Left ventricle myocardium superior (tissue), 1 donor: ENCODE results near the gene SLU7. TPM values are rescaled to one million over a fixed set of nuclear protein-coding genes. Genes with fewer than 3 reads are reported as not detected.
A peak's percentile ranks its signal among the peaks of the same experiment; 100 is the strongest.

ENCODE experiments used
- ATAC-seq: fragments of 200-7000 bp; cut with Tn5 transposase; one replicate; pipeline ENCODE4 v1.9.1; 2020; ENCODE audit warnings: mild to moderate bottlenecking, moderate library complexity
- DNase-seq: peaks from one replicate; pipeline ENCODE4 v3.0.0-alpha.2; 2020
- intact Hi-C: fragments of 100-400 bp; cut with micrococcal nuclease; formaldehyde crosslinking; loops from one replicate; pipeline ENCODE4 v1.11.0; 2022
- total RNA-seq: library from RNA; stranded (reverse); fragmentation: NEBNext Ultra II Directional; extraction: Animal tissue kit (Norgen Biotek cat#: 25700); gene quantifications from one replicate; pipeline ENCODE4 v1.2.1, GENCODE V29; 2021
- donor health status: DM: no; HTN: yes; CAD: no; lungs with severe emphysema.

The SLU7 gene
- total RNA-seq, 1 donor from 2014 or later, result 46.5 TPM

DNA sequence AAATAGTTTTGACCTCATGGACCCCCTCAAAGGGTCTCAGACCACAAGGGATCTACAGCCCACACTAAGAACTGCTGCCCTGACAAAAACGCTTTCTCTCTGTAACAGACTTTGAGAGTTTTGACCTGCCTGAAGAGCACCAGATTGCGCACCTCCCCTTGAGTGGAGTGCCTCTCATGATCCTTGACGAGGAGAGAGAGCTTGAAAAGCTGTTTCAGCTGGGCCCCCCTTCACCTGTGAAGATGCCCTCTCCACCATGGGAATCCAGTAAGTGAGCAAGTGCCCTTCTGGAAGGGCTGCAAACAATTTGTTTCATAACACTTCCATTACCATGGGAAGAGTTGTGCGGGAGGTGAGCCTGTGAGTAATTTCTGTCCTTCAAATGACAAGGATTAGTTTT lies 8.7 kb upstream of the SLU7 start:
- intact Hi-C loops, result no loop called here
- DNase-seq (no peak), ATAC-seq (no peak)

DNA sequence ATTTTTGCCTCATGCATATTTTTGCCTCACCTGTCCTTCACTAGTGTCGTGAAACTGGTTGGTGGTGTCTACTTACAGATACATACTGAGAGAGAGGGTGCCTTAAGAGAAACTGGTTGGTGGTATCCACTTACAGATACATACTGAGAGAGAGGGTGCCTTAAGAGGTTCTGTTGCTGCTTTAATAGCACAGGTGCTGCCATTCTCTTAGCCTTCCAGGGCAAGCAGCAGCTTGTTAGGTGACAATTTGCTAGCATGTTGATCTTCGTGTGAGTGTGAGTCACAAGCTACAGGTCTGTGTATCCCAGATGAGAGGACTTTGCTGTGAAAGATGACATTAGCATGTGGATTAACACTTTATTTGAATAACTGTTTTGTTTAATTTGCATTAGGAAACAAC lies 4.2 kb upstream of the SLU7 start:
- DNase-seq (no peak), ATAC-seq (no peak)
- intact Hi-C loops, result no loop called here

DNA sequence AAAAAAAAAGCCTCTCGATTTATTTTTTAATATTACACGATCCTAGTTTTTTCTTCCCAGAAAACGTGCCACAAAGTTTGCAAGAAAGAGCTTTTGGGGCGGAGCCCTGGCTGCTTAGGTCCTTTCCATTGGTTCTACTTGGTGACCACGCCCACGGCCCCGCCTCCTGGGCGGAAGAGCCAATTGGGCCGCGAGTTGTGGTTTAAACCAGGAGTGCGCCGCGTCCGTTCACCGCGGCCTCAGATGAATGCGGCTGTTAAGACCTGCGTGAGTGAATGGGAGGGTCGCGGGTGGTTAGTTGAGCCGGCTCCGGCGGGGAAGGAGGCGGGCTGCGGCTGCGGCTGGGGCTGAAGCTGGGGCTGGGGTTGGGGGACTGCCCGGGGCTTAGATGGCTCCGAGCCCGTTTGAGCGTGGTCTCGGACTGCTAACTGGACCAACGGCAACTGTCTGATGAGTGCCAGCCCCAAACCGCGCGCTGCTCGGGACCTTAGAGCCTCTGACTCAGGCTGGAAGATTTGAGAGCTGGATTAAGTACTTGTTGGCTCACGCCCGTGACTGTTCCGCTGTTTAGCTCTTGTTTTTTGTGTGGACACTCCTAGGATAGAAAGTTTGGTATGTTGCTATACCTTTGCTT lies 2.9 kb upstream of the SLU7 start, which contains the start of gene PTTG1:
Gene PTTG1 (plus strand): TSS at position 231 of the 634 bp plus-strand sequence. CDS start 458 bp downstream, outside the sequence.
- peak; percentile 98 for DNase-seq
- intact Hi-C loops, result no loop called here
- peak; percentile 86 for ATAC-seq

DNA sequence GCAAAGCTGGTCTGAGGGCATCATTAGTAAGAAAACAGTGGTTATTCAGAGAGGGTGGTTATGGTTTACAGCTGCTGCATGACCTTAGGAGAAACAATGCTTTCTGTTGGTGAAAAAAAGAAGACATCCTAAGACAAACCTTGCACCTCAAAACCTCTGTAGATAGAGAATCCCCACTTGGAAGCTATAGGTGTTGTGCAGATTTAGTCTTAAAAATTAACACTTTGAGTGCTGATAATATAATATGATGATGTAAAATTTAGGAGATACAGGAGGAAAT lies 1.4 kb upstream of the SLU7 start:
- DNase-seq (no peak), ATAC-seq (no peak)
- intact Hi-C loops, result no loop called here

DNA sequence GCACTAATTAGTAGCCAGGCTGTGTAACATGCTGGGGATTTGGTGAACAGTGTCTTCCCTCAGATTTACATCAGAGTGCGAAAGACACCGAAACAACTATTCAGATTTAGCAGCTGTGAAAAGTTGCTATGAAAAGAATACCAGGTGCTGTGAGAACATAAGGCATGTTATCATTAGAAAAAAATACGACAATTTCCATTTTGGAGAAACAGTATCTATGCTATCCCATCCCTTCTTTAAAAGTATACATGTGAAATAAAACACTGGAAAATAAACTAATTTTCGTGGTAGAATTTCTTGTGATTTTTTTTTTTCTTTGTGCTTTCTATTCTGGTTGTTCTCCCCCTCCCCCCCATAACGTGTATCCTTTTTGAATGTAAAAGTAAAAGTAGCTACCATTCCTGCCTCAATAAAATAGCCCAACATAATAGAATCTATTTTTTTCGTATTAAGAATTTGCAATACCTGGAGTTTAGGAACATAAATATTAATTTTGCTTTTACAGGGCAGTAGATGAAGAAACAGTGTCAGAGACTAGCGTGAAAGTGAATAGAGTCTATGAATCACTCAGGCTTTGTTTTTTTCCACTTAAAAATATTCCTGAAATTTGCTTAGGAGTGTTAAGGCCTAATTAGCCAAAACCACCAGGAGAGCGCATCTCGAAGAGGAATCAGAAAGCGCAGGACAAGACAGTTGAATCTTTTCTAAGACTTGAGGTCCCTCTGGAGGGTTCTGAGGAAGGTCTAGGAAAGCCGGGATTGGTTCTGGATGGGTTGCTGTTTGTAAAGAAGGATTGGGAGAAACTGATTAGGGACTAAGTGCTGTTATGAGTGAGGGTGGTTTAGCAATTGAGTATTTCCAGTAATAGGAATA lies 813 bp upstream of the SLU7 start:
- no peak for DNase-seq
- intact Hi-C loops, result no loop called here
- no peak for ATAC-seq

DNA sequence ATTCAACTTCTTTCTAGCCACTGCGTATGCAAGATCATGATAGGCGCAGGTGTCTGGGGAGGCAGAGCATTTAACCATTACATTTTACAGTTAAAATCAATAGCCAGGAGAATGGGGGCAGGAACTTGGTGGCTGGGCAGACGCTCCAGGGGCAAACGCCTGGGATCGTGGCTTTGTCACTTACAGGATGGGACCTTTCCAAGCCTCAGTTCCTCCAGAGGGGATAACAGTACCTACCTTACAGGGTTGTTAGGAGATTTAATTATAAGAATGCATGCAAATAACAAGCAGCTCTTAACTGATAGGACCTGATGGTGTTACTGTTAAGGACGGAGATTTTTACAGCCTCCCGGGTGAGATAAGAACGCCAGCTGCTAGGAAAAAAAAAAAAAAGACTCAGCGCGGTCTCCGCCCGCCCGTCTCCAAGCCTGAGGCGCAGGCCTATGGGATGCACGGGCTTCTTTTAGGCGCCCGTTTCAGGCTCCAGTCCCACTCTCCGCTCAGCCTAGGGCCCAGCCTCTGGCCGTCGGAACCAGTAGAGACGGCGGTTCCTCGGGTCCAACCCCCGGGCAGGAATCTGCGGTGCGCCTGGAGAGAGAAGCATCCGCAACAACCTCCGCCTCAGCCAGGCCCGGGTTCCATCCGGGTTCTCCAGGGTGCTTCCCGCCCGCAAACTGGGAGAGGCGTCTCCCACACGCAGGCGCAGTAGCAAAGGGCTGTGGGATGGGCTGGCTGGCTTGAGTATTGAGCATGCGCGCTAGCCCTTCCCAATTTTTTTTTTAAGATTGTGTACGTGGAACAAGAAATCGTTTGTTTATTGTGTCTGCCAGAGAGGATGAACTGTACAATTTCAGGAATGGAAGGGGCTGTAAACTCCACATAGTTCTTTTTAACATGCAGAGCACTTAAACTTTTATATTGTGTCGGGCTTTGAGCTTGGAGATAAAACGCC lies 19.2 kb downstream of the SLU7 start, which contains the start of gene FAM200C:
Gene FAM200C (minus strand): TSS at position 653 of the 952 bp plus-strand sequence. CDS start 4,564 bp downstream, outside the sequence.
- intact Hi-C loops, result no loop called here
- ATAC-seq, result peak; percentile 99
- DNase-seq, result peak; percentile 92

DNA sequence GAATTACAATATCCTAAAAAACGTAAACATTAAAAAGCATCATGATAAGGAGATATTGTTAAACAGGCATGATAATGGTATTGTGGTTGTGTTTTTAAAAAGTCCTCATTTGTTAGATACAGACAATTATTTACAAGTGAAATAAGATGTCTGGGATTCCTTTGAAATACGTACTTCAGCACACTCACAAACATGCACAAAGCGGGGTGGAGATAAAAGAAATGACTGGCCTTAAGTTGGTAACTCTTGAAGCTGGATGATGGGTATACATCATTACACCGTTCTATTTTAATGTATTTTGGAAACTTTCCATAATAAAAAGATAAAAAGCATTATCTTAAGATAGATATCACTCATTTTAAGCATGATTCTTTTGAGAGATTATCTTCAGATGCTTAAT lies 20.1 kb downstream of the SLU7 start:
- no peak for DNase-seq
- intact Hi-C loops, result no loop called here
- no peak for ATAC-seq

DNA sequence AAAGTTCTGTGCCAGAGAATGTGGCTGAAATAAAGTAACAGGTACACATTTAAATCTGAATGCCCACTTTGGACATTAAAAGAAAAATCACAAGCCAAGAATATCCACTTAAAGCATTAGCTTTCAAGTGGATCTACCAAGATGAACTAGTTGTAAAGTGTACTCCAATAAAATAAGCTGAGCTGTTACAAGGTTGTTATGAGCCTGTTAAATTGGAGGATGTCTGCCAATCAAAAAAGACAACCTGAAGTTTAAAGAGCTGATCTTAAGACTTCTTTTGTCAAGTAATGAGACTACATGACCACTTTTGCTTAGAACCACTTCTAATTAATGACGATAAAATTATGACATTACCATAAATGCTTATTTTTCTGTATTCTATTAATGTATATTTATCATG lies 21.4 kb downstream of the SLU7 start:
- intact Hi-C loops, result no loop called here
- ATAC-seq, result no peak
- no peak for DNase-seq

DNA sequence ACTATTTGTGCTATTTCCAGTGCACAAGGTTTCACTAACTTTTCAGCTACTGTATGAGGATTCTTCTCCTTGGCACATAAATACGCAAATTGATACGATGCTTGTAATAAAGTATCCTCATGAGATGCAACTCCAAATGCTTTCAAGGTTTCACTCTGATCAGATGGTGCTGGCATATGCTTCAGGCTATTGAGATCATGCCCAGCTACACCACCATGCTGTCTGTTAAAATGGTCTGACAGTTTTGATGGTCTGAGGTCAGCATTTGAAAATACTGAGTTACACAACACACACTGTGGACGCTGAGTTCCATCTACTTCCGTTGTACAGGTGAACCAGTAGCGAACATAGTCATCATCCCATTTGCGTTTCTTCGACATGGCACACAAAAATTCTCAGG lies 23.8 kb downstream of the SLU7 start:
- DNase-seq, result no peak
- intact Hi-C loops, result no loop called here
- no peak for ATAC-seq

DNA sequence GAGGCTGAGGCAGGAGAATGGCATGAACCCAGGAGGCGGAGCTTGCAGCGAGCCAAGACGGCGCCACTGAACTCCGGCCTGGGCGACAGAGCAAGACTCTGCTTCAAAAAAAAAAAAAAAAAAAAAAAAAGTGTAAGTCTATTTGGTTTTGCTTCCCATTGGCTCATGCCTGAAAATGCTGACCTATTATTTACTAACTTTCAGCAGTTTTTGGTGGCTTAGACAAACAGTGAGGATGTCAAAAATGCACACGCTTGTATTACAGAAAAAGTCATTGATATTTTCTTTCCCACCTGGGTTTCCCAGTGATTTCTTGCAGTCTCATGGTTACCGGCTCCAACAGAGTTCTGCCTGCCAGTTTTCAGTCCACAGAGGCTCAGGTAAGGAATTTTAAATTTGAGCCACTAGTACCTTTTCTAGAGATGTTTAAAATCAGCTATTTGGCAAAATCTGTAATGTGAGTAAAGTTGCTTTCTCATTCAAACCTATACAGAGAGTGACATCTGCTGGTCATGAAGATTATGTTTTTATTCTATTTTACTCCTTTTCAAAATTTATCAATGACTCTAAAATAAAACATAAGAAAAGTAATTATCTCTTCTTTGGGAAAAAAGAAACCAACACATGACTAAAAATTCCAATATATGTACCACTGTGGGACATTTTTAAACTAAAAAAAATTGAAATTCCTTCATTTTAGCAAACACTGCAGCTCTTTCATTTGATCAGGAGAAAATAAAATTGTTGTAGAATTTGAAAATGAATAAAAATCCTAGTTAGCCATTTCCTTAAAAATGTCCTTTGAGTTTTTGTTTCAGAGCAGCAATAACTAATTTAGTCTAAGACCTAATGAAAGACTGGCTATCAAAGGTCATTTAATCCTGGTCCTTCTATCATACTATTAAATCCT lies 27.8 kb downstream of the SLU7 start:
- no peak for DNase-seq
- no peak for ATAC-seq
- intact Hi-C loops, result no loop called here

DNA sequence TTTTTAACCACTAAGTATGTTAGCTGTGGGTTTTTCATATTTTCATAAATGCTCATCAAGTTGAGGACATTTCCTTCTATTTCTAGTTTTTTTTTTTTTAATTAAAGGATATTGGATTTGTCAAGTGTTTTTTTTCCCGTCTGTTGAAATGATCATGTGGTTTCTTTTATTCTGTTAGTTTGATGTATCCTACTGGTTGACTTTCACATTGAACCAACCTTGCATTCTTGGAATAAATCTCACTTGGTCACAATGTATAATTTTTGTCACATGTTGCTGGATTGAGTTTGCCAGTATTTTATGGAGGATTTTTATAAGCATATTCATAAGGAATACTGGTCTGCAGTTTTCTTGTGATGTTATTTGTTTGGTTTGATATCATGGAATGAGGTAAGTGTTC lies 31.4 kb downstream of the SLU7 start:
- ATAC-seq (no peak), DNase-seq (no peak)
- intact Hi-C loops, result no loop called here

DNA sequence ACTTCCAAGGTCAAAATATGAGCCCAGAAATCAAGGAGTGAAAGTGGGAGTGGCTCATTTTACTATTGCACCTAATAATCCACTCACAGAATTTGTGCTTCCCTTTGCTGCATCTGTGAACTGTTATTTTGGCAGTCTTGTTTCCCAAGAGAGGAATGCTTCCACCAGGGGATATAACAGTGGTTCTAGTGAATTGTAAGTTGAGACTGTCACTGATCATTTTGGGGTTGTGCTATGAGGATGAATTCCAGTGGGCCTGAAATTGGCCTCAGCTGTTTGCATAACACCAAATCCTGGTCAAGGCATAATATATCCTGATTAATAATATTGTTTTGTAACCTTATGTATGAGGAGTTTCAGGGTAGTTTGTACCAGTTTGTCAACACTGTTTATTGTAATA lies 33.4 kb downstream of the SLU7 start:
- intact Hi-C loops, result no loop called here
- ATAC-seq (no peak), DNase-seq (no peak)

DNA sequence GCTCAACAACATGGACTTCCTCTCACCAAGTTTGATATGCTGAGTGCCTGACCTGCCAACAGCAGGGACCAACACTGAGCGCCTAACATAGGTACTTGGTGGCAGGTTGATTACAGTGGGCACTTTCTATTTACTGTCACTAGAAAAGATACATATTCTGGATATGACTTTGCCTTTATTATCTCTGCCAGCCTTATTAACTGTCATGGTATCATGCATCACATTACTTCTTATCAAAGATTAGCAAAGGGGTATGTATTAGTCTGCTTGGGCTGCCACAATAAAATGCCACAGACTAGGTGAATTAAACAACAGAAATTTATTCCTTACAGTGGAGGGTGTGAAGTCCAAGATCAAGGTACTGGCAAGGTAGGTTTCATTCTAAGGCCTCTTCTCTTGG lies 34.2 kb downstream of the SLU7 start:
- ATAC-seq, result no peak
- no peak for DNase-seq
- intact Hi-C loops, result no loop called here

DNA sequence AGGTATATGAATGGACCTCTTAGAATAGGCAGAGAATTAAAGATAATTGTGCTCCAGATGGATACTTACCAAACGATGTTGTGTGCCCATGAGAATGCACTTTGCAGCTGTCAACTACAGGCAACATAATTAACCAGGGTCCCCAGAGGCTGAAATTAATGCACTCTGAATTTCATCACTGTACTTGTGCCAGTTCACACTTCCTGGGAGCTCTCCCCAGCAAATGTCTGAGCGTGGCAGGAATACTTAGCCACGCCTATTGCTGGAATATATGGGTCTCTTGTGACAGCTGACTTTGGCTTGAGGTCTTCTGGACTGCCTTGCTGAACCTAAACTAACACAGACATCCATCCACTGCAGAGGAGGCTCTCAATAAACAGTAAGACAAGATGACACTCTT lies 36.5 kb downstream of the SLU7 start:
- intact Hi-C loops, result no loop called here
- DNase-seq (no peak), ATAC-seq (no peak)

DNA sequence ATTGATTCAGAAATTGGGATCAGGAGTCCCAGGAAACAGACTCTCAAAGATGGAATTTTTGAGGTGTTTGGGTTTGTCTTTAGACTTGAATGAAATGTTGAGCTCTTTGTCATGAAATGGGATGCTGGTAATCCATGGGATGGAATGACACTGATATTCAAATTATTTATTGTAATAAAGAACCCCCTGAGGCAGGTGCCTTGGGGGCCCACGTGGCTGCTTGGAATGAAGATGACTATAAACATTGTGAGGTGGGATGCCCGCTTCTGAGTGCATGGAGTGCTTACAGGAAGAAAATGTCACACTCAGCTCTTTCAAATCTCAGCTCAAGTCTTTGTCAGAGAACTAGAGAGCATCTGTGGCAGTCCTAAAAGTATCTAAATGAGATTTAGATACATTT lies 38.8 kb downstream of the SLU7 start:
- ATAC-seq (no peak), DNase-seq (no peak)
- intact Hi-C loops, result no loop called here

DNA sequence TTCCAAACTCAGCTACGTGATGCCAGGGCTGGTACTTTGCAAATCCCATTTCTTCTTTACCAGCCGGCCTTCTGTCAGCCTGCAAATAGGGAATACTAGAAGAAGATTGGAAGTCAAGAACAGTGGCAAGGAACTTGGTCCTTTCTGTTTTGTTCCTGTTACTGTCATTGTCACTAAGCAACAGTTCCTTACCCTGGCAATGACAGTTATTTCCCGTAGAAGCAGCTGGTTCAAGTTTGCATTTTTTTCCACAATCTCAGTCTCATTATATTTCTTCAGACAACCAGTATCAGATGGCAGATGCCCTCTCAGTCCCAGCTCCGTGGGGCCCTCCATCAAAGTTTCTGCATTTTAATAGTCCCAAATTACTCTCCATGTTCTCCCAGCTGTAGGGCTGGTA lies 39.4 kb downstream of the SLU7 start:
- intact Hi-C loops, result no loop called here
- ATAC-seq (no peak), DNase-seq (no peak)

DNA sequence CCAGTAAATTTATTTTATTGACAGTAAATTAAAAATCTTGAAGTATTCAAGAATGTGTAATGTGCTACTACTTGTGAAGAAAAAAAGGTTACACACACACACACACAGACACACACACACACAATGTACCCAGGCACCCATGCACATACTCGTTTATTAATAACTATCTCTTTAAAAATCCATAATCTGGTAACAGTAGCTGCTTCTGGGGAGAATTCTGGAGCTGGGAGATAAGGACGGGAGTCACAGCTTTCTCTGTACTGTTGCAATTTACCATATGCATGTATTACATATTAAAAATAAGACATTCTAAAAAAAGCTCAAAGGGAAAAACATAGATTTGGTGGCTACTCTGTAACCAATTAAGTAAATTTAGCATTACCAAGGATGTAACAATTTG lies 40.6 kb downstream of the SLU7 start:
- DNase-seq, result no peak
- intact Hi-C loops, result no loop called here
- no peak for ATAC-seq

DNA sequence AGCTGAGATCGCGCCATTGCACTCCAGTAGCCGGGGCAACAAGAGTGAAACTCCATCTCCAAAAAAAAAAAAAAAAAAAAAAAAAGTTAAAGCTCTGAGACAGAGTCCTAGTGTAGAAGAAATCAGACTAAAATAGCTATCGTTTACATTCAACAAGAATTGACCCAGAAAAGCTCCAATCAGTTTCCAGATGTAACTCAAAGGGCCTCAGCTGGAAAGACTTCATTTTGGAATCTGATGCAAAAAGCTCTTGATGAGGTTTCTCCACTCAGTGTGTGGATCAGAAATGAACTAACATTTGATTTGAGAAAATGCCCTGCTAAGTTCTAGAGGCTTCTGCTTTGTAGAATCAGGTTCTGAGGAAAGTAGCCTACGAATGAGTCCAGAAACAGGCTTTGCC lies 41.2 kb downstream of the SLU7 start:
- no peak for ATAC-seq

DNA sequence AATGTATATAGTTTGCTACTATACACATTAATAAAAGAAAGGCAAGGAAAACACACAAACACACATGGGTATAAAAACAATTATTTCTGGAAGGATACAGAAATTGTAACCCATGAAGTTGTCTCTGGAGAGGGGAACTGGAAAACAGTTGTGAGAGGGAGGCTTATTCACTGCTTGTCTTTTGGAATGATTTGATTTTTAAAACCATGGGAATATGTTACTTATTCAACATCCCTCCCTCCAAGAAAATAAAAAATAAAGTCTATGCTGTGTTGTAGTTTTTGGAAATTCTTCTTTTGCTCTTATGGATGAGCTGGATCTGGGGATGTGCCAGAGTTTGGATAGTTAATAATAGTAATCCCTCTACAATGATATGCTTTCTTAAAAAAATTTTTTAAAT lies 42.5 kb downstream of the SLU7 start:
- ATAC-seq (no peak), DNase-seq (no peak)
- intact Hi-C loops, result no loop called here

More for the DNA sequence above, 41.2 kb downstream of the SLU7 start:
- no peak for DNase-seq
- intact Hi-C loops, result no loop called here
